HG03108 (cell line): Measurements from ENCODE around the gene MPDU1.

ENCODE experiments used
- ATAC-seq: cut with Tn5 transposase; IDR thresholded peaks from one replicate; pipeline ENCODE4 v1.9.1; 2021; ENCODE audit warnings: moderate library complexity; ENCODE audit not compliant: unreplicated experiment

MPDU1 gene

GRCh38 chr17:7560172-7561027, 23.3 kb upstream of the MPDU1 start:
- no peak for ATAC-seq

- peak; percentile 48 for ATAC-seq
Measured at GRCh38 chr17:7561028-7561575, 22.6 kb upstream of the MPDU1 start.

- ATAC-seq = peak; percentile 39
Measured at GRCh38 chr17:7561589-7562207, 22.0 kb upstream of the MPDU1 start, which contains the start of gene SENP3. SENP3 (plus strand) TSS chr17:7561919; CDS start chr17:7563077, 1,158 bp downstream.

- no peak for ATAC-seq
Measured at GRCh38 chr17:7562208-7562605, 21.4 kb upstream of the MPDU1 start.

- no peak for ATAC-seq
Measured at GRCh38 chr17:7563115-7563869, 20.4 kb upstream of the MPDU1 start.

GRCh38 chr17:7569571-7569970, 14.1 kb upstream of the MPDU1 start:
- no peak for ATAC-seq

GRCh38 chr17:7570351-7570750, 13.3 kb upstream of the MPDU1 start:
- ATAC-seq = no peak

GRCh38 chr17:7572338-7572587, 11.4 kb upstream of the MPDU1 start:
- no peak for ATAC-seq

GRCh38 chr17:7572588-7573323, 10.9 kb upstream of the MPDU1 start:
- peak; percentile 93 for ATAC-seq

- no peak for ATAC-seq
Measured at GRCh38 chr17:7573324-7574080, 10.2 kb upstream of the MPDU1 start.

GRCh38 chr17:7574176-7574953, 9.3 kb upstream of the MPDU1 start:
- ATAC-seq = no peak

GRCh38 chr17:7575481-7575883, 8.2 kb upstream of the MPDU1 start:
- ATAC-seq = no peak

GRCh38 chr17:7575959-7576358, 7.7 kb upstream of the MPDU1 start:
- ATAC-seq = no peak

GRCh38 chr17:7576432-7576937, 7.2 kb upstream of the MPDU1 start:
- ATAC-seq = no peak

GRCh38 chr17:7577327-7578199, 6.1 kb upstream of the MPDU1 start:
- no peak for ATAC-seq

GRCh38 chr17:7579001-7579833, 4.4 kb upstream of the MPDU1 start, which contains the start of gene CD68:
CD68 (plus strand) TSS chr17:7579638; CDS start chr17:7579678, 40 bp downstream.
- peak; percentile 45 for ATAC-seq
